NCI-H524 treated with DMSO at 0.1 percent for 48 hours (cell line): ENCODE results near the gene C3orf20.

Experiments
- DNase-seq: peaks from one replicate; lab custom pipeline; 2025; lab: John Stamatoyannopoulos, UW

C3orf20 gene

DNA sequence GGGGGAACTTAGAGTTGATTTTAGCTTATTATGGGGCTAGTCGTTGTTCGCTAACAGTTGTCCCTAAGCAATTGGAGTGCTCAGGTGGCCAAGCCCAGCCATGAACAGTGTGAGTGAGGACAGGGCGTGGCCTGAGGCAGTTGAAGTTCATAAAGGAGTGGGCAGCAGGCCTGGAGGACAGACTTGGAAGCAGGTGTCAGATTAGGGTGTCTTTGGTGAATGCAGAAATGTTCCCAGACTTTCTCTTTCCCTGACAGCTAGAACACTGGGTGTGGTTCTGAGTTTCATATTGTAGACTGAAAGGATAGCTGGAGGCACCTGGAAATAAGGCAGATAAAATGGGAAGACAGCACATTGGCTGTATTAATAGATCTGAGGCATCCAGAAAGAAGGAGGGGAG is 84.0 kb downstream of the C3orf20 start:
- DNase-seq, result no peak

DNA sequence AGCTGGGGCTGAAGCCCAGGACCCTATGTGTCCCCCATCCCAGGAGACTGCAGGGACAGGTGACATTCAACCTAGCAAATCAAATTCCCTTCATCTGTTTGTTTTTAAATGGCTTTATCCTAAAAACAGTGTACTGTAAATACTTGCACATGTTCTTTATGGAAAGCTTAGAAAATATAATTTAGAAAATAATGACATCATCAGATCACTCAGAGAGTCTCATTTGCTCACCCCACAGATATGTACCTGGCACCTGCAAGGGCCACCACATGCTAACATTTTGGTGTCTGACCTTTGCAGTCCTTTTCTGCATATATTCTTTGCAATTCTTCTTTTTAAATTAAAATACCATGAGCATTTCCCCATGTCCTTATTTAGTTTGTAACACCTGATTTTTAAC is 85.2 kb downstream of the C3orf20 start:
- DNase-seq, result no peak

DNA sequence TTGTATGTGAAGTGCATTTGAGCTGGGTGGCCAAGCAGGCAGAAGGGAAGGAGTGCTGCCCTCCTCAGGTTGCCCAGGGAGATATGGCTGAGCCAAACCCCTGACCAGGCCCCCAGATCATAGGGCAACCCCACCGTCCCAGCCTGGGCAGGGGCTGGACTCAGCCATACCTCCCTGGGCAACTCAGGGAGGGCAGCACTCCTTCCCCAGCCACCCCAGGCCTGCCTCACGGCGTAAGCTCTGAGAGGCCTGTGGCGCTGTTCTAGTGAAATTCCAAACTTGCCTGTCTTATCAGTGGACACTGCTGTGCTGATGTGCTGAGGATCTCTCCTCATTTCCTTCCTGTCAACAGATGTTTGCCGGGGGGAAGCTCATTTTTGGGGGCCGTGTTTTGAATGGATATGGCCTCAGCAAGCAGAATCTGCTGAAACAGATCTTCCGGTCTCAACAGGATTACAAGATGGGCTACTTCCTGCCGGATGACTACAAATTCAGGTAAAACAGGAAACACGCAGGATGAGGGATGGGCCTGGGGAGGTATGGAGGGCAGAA is 86.3 kb downstream of the C3orf20 start:
- no peak for DNase-seq

DNA sequence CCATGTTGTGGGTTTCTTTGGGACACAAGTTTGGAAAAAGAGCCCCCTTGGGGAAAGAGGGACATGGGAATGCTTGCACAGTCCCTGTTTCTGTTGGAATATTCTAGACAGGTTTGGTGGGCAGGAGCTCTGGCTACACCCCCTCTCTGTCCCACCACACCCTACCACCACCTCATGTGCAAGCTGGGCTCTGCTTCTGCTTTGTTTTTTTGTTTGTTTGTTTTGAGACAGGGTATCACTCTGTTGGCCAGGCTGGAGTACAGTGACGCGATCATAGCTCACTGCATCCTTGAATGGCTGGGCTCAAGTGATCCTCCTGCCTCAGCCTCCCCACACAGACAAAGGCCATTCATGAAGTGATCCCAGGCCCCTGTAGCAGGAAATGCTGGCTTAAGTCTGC is 86.9 kb downstream of the C3orf20 start:
- DNase-seq, result no peak

DNA sequence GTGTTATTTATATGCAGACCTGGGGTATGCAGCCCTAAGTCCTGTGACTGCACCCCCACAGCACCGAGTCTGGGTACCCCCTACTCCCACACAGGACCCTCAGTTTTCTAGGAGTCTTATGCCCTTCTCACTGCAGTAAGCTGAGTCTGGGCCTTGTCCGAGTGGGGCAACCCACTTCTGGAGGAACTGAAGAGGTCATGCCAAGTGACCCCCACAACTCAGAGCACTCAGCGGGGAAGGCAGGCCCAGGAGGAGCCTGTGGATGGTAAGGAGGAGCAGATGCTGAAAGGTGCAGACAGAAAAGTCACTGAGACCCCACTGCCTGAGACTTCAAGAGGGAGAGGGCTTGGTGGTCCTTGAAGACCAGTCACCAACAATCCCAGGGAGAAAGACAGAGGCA is 87.8 kb downstream of the C3orf20 start:
- DNase-seq, result no peak

DNA sequence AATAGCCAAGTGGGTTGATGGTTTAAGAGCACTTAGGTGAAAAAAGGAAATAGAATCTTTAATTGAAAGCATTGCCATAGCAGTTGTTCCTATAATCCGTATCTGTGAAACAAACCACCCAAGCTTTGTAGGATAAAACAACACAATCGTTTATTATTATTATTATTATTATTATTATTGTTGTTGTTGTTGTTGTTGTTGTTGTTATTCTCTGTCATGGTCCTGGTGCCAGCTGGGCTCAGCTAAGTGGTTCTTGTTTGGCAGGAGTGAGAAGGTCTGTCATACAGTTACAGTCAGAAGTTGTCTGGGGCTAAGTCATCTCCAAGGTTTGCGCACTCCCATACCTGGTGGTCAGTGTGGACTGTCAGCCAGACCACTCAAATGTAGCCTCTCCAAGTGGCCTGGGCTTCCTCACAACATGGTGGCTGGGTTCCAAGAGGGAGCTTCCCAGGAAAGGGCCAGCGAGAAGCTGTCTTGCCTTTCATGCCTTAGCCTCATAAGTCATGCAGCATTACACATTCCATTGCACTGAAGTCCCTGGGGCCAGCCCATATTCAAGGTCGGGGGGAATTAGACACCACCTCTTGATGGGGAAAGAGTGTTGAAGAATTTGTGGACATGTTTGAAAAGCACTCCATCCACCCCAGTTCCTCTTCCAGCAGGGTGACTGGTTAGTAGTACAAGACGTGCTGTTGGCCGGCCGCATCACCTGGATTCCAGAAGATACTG is 89.6 kb downstream of the C3orf20 start:
- no peak for DNase-seq

DNA sequence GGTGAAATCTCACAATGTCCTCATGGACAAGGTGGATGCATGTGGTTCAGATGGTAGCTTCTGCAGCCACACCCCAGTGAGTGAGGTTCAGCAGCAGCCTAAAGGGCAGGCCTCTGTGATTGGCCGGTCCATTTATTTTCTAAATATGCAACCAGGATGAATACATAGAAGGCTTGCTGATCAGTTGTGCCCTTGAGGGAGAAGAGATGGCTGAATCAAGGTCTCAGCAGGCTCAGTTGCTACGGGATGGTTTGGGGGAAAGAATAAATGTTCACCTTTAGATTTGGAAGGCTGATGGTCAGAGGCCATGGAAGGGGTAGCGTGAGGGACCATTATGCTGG is 90.1 kb downstream of the C3orf20 start:
- DNase-seq, result no peak

DNA sequence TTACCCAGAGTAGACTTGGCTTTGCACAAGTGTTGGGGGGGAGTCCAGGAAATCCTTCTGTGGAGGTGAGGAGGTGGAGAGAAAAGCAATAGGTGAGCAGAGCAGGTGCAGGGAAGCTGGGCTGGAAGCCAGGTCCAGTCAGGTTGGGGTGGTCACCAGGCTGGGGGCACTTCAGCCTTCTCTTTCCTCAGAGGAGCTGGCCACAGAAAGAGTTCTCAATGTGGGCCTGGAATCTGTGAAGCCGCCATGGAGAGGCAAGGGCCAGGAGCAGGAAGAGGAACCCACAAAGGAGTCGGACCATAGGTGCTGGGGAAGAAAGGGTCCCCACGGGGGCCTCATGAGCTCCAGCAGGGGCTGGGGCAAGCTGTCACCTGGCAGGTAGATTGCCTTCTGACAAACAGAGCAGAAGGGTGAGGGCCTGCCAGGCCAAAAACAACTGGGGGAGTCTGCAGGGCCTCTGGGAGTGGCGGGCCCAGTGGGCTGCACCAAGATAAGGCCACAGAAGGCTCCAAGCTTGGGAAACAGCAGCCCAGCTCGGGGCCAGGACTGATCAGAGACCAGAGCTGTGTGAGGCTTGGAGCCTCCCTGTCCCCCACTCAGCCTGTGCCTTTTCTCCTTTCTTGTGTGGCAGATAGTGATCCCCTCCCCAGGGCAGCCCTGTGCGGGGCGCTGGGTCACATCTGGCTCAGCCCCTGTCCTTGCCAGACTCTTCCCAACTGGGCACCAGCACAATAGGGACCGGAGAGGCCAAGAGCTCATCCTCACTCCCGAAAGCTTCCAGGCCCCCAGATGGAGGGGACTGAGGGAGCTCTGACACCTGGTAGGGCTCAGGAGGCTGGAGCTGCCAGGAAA is 90.9 kb downstream of the C3orf20 start:
- no peak for DNase-seq

DNA sequence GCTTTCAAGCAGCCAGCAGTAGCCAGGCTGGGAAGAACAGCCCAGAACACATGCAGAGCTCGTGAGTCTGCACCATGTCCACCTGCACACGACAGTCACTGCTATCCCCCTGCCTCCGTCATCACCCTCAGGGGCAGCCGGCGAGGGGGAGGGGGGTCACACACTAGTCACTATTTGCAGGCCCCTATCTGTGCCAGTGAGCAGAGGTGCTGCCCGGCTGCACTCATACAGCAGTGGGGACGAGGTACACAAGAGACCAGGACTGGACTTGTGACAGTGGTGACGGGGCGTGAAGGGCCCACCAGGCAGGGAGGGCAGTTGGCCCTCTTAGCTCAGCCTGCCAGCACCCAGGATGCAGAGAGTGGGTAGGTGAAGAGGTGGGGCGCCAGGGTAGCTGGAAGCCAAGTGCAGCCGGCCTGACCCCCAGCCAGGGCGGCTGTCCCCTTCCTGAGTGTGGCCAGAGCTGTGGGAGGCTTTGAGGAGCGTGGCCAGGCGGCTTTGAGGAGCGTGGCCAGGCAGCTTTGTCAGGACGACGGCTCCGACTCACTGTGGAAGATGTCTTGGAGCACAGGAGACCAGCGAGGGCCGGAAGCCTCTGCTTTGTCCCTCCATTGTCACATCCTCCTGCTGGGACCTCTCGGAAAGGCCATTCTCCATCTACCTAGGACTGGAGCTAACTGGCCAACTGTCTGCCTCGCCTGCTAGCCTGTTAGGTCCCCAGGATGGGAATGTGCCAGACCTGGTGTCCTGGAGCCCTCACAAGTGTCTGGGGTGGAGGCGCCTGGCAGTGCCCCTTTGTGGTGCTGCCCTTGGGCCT is 91.7 kb downstream of the C3orf20 start:
- DNase-seq, result no peak

DNA sequence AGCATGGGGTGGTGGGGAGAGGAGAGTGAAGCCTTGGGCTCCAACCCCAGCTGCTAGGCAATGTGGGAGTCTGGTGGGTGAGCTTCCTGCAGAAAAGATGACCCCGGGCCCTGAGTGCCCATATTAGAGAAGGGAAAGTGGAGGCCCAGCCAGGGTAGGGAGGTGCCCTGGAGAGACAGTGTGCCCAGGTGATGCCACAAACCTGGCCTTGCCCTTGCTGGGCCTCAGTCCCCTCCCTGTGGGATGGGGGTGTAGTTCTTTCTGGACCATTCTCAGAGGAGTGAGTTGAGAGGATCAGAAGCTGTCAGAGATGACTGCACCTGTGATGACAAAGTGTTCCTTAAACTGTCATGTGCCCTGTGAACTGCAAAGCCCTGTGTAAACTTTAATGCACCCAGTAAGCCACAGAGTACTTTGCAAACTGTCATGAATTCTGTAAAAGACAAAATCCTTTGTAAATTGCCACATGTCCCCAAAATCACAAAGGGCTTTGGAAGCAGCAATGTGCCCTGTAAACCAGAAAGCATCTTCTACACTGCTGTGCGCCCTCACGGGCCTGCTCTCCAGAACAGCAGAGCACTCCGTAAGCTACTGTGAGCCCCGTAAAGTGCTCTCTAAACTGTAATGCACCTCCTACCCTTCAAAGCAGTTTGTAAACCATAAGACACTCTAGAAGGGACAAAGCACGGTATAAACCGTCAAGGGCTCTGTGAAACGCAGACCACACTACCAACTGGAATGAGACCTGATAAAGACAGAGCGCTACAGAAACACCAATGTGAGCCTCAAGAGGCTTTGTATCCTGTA is 92.5 kb downstream of the C3orf20 start:
- DNase-seq, result no peak

DNA sequence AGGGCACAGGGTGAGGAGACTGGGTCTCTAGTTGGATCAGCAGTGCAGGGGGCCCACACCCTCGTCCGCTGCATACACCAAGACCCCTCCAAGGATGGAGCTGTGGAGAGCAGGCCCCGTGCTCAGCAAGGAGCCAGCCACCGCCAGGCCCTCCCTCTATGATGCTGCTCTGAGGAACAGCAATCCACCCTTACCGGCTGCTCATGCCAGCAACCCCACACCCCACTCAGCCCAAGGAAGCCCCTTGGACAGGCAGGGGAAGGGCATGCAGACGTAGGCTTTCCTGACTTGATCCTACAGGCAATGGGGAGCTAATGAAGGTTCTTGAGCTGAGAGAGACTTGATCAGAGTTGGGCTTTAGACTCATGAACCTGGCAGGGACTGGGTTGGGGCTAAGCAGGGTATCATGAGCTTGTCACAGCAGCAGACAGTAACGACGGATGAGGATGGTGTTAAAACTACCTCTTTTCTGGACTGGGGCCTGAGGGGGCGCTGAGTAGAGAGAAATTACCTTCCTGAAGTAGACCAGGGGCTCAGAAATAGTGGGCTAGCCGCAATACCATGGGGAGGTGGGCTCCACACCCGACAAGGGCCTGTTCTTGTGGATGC is 93.3 kb downstream of the C3orf20 start:
- DNase-seq, result no peak

DNA sequence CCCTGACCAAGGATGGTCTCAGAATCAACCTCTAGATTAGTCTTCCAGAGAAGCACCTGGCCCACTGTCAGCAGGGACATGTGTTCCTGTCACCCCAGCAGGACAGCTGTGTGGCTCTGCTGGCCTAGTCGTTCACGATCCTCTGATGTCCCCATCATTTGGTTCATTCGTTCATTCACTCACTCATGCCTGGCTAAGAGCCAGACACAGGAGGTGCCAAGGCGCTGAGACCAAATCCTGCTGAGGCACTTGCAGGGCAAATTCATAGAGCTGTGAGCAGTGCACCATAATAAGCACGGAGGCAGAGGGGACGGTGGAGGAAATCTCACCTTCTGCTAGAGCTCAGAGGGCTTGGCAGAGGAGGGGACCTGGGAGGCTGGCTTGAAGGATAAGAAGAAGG is 93.9 kb downstream of the C3orf20 start:
- no peak for DNase-seq

DNA sequence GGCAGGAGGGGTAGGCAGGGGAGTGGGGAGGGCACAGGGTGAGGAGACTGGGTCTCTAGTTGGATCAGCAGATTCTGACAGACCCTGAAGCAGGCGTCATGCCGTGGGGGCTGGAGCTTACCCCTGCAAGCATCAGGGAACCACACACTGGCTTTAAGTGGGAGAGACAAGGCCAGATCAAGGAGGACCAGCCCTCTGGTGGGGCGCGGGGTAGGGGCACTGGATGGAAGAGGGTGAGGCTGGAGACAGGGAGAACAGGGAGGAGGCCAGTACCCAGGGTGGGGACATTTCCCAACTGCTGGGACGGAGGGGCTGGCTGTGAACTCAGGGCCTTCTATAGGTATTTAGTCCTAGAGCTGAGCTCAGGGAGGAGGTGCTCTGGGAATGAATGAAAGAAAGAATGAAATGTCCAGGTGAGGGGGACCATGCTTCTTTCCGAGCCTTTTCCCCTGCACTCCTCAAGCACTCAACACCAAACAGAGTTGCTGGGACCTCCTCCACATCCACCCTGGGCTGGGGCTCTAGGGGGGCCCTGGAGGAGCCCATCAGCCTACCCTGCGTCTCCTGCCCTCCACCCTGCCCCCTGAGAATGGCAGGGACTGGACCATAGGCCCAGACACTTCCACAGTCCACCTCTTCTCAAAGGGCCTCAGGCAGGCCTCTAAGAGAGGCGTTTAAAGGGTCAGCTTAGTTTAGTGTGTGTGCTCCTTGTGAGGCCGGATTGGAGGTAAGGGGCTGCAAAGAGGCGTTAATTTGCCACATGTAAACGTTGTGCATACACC is 94.8 kb downstream of the C3orf20 start:
- no peak for DNase-seq

DNA sequence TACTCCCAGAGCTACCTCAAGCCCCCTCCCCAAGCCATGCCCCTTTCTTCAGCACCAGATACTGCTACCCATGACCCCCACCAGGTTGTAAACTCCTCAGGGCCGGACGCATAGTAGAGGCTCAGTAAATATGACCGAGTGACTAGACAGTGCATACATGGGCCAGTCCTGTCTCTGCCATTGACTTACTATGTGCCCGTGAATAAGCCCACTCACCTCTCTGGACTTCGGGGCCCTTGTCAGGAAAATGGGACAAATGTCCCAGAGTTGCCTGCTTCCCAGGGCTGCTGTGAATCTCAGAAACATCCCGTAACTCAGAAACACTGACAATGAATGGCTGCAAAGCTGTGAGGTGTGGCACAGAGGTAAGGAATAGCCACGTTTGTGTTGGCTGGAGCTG is 95.7 kb downstream of the C3orf20 start:
- DNase-seq, result no peak

DNA sequence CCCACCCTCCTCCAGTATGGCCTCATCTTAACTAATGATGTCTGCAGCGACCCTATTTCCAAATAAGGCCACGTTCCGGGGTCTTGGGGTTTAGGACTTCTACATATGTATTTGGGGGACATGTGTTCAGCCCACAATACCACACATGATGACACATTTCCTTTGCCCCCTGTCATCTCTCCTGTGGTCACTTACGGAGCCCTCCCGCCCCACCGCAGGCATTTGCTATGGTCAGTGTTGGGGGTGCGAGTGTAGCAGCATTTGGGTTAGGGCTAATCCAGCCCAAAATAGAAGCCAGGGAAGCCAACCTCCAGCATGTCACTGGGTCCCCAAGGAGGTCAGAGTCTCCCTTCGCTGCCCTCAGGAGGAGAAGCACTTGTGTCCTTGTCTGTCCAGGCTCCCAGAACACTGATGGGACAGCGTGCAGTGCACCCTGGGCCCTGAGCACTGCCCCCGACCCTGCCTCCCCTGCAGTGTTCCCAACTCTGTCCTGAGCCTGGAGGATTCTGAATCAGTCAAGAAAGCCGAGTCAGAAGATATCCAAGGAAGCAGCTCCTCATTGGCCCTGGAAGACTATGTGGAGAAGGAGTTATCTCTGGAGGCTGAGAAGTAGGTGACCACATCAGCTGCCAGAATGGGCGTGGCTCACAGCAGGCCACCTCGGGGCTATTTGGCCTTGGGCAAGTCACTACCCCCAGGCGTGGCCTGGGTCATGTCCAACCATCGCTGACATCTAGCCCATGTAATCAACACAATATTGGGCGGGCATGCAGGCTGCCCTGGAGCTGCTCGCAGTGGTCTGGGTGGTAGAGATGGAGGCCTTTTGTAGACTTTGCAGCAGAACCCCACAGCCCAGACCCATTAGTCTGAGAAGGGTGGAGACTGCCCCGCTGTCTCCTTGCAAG is 96.9 kb downstream of the C3orf20 start:
- DNase-seq, result no peak

DNA sequence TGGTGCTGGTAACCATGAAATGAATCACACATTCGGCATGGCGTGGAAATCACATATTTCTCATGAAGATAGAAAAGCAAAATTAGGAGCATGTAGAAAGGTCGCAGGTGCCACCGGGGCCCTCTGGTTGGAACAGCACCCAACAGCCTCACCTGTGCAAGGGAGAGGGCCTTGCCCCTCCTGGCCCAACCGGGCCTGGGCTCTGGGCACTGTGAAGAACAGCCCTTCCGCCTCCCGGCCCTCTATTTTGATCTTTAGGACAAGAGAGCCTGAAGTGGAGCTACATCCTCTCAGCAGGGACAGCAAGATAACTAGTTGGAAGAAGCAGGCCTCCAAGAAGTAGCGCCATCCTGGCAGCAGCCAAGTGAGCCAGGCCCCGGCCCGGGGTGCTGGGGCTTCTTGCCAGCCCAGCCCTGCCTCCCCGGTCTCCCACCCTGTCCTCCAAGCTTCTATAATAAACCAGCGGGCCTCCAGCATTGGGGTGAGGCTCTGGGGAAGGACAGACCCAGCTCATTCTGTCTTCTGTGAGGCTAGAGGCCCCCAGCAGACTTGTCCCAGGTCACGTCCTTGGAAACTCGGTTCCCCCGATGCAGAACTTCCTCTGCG is 97.7 kb downstream of the C3orf20 start:
- DNase-seq, result no peak

DNA sequence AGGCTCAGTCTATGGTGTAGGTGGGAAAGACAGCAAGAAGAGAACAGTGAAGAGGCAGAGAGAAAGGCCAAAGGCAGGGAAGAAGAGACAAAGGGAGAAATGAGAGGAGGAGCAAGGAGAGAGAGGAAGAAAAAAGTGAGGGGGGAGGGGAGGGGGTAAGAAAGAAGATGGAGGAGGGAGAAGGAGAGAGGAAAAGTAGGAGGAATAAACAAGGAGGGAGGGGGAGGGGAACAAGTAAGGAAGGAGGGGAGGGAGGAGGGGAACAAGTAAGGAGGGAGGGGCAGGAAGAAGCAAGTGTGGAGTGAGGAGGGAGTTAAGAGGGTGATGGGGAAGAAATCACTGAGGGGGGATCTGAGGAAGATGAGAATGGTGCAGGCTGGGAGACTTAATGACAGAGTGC is 98.3 kb downstream of the C3orf20 start:
- no peak for DNase-seq

DNA sequence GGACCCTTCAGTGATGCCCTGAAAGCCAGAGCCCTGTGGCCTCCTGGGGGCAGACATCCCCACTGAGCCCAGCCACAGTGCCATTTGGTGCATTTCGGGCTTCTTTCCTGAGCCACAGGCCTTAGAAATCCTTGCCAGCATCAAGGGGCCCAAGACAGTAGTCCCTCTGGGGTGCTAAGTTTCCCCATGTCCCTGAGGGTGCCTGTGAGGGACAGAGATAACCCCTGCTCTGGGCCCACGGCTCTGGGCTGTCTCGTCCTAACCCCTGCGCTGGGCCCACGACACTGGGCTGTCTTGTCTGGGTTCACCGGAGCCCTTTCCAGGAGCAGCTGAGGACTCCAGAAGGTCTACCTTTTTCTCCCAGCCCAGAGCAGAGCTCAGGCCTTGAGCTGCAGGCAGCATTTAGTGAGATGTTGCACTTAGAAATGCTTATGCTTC is 98.8 kb downstream of the C3orf20 start:
- DNase-seq, result no peak

DNA sequence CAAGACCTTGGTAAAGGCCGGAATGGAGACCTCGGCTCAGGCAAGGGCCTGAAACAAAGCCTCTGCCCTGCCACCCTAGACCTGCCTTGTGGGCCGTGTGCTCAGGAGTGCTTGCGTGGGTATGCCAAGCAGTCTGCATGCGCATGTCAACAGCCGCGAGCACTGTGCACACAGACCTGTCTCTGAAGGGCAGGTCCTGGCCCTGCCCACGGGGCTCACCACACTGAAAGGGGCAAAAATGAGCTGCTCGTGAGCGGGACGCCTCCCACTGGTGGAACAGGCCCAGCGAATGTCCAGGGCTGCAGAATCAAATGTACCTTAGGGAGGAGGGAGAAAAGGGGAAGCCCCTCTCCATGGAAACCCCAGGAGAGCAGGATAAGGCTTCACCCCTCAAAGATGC is 99.5 kb downstream of the C3orf20 start:
- no peak for DNase-seq
